HAP-1 (cell line): Measurements from ENCODE around the gene FBLN1.

Source experiments
- DNase-seq, 2 experiments: peaks; one replicate each; pipeline ENCODE4 v3.0.0-alpha.2; 2016 to 2020; ENCODE audit warnings: low spot score in 2 of 2
- H3K27me3 ChIP-seq: fragments of 250-450 bp; sonication (Bioruptor Pico); 2 replicates; pipeline ENCODE4 v1.5.1; 2020; ENCODE audit warnings: low read depth, mild to moderate bottlenecking, moderate library complexity
- H3K36me3 ChIP-seq: fragments of 250-450 bp; sonication (Bioruptor Pico); replicated peaks from 2 replicates; pipeline ENCODE4 v1.5.1; 2020; ENCODE audit warnings: mild to moderate bottlenecking
- H3K4me1 ChIP-seq: fragments of 250-450 bp; sonication (Bioruptor Pico); 2 replicates; pipeline ENCODE4 v1.5.1; 2020; ENCODE audit warnings: mild to moderate bottlenecking
- H3K4me3 ChIP-seq: fragments of 250-450 bp; sonication (Bioruptor Pico); 2 replicates; pipeline ENCODE4 v1.5.1; 2020; ENCODE audit warnings: mild to moderate bottlenecking, moderate library complexity
- H3K9me3 ChIP-seq: fragments of 250-450 bp; sonication (Bioruptor Pico); 2 replicates; pipeline ENCODE4 v1.5.1; 2020; ENCODE audit warnings: mild to moderate bottlenecking, moderate library complexity
- in situ Hi-C: fragments of 300-500 bp; cut with MboI; formaldehyde crosslinking; loops from 3 replicates; pipeline ENCODE4 v1.14.3; 2020; ENCODE audit warnings: low sequenced_read_pairs, inconsistent platforms, mixed read lengths

FBLN1 gene

DNA sequence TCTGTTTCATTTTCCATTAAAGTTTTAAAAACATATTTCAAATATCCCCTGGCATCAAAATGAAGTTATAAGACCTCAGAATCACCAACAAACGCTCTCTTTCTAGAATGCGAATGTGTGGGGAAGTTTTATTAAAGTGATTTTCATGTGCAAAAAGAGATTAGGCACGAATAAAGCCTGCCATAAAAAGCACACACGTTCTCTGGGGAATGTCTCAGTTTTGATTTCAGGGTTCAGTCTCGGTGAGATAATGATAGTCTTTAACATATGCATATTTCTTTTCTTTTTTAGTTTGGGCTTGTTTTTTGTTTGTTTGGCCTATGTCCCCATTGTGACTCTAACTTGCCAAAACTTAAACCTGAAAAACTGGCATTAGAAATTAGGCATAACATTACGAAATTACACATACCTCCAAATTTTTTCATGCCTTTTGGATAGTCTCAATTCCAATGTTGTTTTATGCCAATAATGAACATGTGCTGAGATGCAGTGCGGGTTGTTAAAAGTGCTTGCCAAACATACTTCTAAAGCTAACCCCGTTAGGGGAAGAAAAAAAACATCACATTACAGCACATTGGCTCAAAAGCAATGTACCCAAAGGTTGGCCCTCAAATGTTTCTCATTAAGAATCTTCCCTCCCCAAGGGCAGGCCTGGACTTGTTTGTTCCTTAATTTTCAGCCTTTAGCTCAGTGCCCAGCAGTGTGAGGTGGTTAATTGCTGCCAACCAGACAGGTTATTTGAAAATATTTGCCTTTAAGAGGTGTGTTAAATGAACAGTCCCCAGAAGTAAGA lies 33.2 kb upstream of the FBLN1 start:
- peak; percentile 67 to 94 for DNase-seq
- Histone ChIP-seq H3K4me1 (peaks cover 32% of the 10 kb centered on the region), H3K9me3 (peaks cover 11% of the 10 kb centered on the region), H3K27me3 (no peaks in the 10 kb centered on the region), H3K36me3 (no peaks in the 10 kb centered on the region), H3K4me3 (no peak overlapping the region)
- in situ Hi-C loops, result no loop called here

DNA sequence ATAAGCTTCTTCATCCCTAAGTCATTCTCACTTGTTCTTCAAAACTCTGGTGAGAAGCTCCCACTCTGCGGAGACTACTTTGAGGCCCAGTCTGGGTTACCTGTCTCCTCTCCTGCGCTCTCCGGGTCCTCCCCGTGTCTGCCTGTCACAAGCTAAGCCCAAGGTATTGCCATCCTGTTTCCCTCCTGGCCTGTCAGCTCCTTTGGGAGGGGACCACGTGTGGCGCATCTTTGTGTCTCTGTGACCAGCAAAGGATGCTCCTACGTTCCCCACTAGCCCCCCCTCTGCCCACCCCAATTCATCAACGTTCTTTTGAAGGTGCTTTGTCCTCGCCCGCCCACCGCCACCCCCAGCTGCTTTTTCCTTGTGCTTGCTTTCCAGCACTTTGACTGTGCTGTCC lies 31.8 kb upstream of the FBLN1 start:
- no peak for DNase-seq
- in situ Hi-C loops, result no loop called here

GRCh38 chr22:45472426-45472825 lies 30.3 kb upstream of the FBLN1 start:
- Histone ChIP-seq H3K27me3 (no peaks in the 10 kb centered on the region), H3K36me3 (no peaks in the 10 kb centered on the region), H3K4me3 (no peak overlapping the region), H3K9me3 (peaks cover 9% of the 10 kb centered on the region), H3K4me1 (peaks cover 29% of the 10 kb centered on the region)
- in situ Hi-C loops, result no loop called here
- no peak for DNase-seq

More for the DNA sequence above, 31.8 kb upstream of the FBLN1 start:
- Histone ChIP-seq H3K4me1 (peaks cover 29% of the 10 kb centered on the region), H3K27me3 (no peaks in the 10 kb centered on the region), H3K4me3 (no peak overlapping the region), H3K9me3 (peaks cover 11% of the 10 kb centered on the region), H3K36me3 (no peaks in the 10 kb centered on the region)

- H3K4me3 ChIP-seq, result no peak overlapping the region
- H3K4me1 ChIP-seq, result peaks cover 26% of the 10 kb centered on the region
- no peaks in the 10 kb centered on the region for H3K27me3 ChIP-seq
- DNase-seq, result peak in 1 of 2 experiments; percentile 16
- in situ Hi-C loops, result no loop called here
- H3K36me3 ChIP-seq, result no peaks in the 10 kb centered on the region
- no peaks in the 10 kb centered on the region for H3K9me3 ChIP-seq
These were observed 29.0 kb upstream of the FBLN1 start for GRCh38 chr22:45473626-45474237.

- Histone ChIP-seq H3K4me3 (no peak overlapping the region), H3K9me3 (0 out of 2 replicates have a peak, but pooled peaks cover 1% of the 10 kb centered on the region), H3K27me3 (no peaks in the 10 kb centered on the region), H3K4me1 (peaks cover 12% of the 10 kb centered on the region), H3K36me3 (no peaks in the 10 kb centered on the region)
- in situ Hi-C loops, result no loop called here
- DNase-seq, result no peak
These were observed 27.5 kb upstream of the FBLN1 start for GRCh38 chr22:45475063-45475747.

DNA sequence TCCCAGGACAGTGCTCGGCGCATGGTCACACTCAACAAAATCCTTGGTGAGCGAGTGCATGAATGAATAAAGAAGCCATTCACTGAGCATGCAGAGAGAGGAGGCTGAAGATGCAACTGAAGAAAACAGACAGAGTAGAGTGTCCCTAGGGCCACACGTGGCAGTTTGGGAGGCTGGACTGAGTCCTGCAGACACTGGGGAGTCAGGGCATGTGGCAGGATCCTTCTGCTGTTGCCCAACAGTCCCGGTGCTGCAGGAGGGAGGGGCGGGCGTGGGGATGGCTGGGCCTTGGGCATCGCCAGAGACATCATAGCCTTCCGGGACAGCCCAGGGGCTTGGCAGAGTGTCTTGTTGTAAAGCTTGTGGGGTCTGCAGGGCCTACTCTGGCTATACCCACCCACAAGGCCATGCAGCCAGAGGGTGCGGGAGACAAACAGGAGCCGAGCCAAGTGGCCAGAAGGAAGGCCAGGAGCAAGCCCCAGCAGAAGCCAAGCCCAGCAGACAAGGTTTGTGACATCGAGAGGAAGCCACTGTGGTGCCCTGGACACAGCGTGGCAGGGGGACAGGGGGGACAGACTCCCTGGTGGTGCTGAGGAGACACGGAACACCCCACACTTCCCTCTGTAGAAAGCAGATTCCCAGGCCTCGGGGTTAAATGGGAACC lies 26.7 kb upstream of the FBLN1 start:
- no peak for DNase-seq
- H3K4me3 ChIP-seq, result no peak overlapping the region
- H3K9me3 ChIP-seq, result 0 out of 2 replicates have a peak, but pooled peaks cover 3% of the 10 kb centered on the region
- H3K4me1 ChIP-seq, result peaks cover 5% of the 10 kb centered on the region
- H3K27me3 ChIP-seq, result no peaks in the 10 kb centered on the region
- in situ Hi-C loops, result no loop called here
- no peaks in the 10 kb centered on the region for H3K36me3 ChIP-seq

DNA sequence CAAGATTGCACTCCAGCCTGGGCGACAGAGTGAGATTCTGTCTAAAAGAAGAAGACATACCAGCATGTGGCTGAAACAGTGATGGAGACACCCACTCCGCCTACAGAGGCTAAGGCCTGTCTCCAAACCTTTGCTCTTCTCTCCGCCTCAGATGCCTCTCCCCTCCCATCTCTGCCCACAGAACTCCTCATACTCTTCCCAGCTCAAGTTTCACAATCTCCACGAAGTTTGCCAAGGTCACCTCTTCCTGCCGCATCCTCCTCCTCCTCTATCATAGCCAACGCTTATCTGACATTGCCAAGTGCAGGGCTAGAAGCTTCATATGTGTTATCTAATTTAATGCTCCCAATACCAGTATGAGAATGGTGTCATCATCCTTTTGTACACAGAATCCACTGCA lies 25.9 kb upstream of the FBLN1 start:
- Histone ChIP-seq H3K4me1 (peaks cover 3% of the 10 kb centered on the region), H3K27me3 (no peaks in the 10 kb centered on the region), H3K4me3 (no peak overlapping the region), H3K9me3 (0 out of 2 replicates have a peak, but pooled peaks cover 3% of the 10 kb centered on the region), H3K36me3 (no peaks in the 10 kb centered on the region)
- DNase-seq, result no peak
- in situ Hi-C loops, result no loop called here

DNA sequence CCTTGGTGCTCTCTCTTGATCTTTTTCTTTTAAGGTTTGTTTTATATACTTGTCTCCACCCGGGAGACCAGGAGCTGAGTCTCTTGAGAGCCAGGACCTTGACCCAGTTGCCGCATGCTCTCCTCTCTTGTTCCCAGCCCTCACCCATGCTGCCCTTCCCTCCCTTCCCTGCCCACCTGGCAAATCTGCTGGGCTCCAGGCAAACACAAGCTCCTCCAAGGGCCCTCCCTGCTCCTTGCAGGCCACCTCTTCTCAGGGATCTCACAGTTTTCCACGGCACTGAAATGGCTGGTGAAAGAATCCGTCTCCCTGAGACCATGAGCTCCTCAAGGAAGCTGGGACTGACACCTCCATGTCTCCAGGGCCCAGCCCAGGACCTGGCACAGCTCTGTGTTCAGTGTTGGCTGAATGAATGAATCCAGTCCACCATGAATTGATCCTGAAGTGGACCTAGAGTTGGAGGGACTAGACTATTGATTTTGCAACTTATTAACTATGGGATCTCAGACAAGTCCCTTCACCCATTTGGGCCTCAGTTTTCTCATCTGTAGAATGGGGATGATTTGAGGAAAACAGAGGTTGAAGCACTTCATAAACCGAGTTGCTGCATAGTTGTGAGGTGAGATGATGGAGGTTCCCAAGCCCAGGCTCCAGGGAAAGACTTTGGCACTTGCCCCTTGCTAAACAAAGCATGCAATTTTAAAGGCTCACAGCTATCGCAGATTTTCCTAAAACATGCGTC lies 25.1 kb upstream of the FBLN1 start:
- Histone ChIP-seq H3K9me3 (0 out of 2 replicates have a peak, but pooled peaks cover 3% of the 10 kb centered on the region), H3K4me3 (no peak overlapping the region), H3K27me3 (no peaks in the 10 kb centered on the region), H3K4me1 (peaks cover 3% of the 10 kb centered on the region), H3K36me3 (no peaks in the 10 kb centered on the region)
- DNase-seq, result no peak
- in situ Hi-C loops, result no loop called here

- Histone ChIP-seq H3K36me3 (no peaks in the 10 kb centered on the region), H3K4me3 (no peak overlapping the region), H3K27me3 (no peaks in the 10 kb centered on the region), H3K9me3 (0 out of 2 replicates have a peak, but pooled peaks cover 3% of the 10 kb centered on the region), H3K4me1 (peaks cover 3% of the 10 kb centered on the region)
- in situ Hi-C loops, result no loop called here
- DNase-seq, result no peak
These were observed 24.4 kb upstream of the FBLN1 start for GRCh38 chr22:45478108-45478771.

GRCh38 chr22:45480717-45481116 lies 22.0 kb upstream of the FBLN1 start:
- in situ Hi-C loops, result no loop called here
- Histone ChIP-seq H3K36me3 (no peaks in the 10 kb centered on the region), H3K4me1 (peaks cover 5% of the 10 kb centered on the region; the same call in 1 of the 2 replicates), H3K9me3 (0 out of 2 replicates have a peak, but pooled peaks cover 3% of the 10 kb centered on the region), H3K27me3 (no peaks in the 10 kb centered on the region), H3K4me3 (no peak overlapping the region)
- no peak for DNase-seq

DNA sequence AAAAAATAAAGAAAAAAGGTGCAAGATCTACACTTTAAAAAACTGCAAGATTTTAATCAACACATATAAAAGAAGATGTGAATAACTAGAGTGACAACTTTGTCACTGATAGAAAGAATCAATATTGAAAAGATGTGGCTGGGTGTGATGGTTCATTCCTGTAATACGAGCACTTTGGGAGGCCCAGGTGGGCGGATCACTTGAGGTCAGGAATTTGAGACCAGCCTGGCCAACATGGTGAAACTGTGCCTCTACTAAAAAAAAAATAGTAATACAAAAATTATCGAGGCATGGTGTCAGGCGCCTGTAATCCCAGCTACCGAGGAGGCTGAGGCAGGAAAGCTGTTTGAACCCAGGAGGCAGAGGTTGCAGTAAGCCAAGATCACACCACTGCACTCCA lies 21.0 kb upstream of the FBLN1 start:
- Histone ChIP-seq H3K27me3 (no peaks in the 10 kb centered on the region), H3K36me3 (no peaks in the 10 kb centered on the region), H3K9me3 (0 out of 2 replicates have a peak, but pooled peaks cover 3% of the 10 kb centered on the region), H3K4me1 (peaks cover 6% of the 10 kb centered on the region; the same call in 1 of the 2 replicates), H3K4me3 (no peak overlapping the region)
- DNase-seq, result no peak
- in situ Hi-C loops, result no loop called here

DNA sequence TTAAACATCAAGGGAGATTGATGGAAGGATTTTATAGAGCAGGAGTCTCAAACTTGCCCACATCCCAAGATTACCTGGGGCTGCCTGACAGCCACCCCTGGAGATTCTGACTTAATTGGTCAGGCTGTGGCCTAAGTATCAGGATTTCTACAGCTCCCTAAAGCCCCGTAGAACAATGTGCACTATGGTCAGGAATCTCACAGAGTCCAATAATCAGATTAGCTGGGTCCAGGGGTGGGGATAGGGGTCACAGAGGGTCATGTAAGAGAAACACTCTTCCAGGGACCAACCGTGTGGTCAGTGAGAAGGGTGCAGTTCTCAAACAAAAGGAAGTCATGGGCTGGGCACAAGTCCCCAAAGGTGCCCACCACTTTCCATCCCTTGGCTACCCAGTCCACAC lies 20.5 kb upstream of the FBLN1 start:
- Histone ChIP-seq H3K4me3 (no peak overlapping the region), H3K36me3 (no peaks in the 10 kb centered on the region), H3K4me1 (peaks cover 6% of the 10 kb centered on the region; the same call in 1 of the 2 replicates), H3K27me3 (no peaks in the 10 kb centered on the region), H3K9me3 (0 out of 2 replicates have a peak, but pooled peaks cover 3% of the 10 kb centered on the region)
- in situ Hi-C loops, result no loop called here
- no peak for DNase-seq
